ENCODE measurements around the gene TTC24.
"Not testable (repeated sequence)": the region's sequence is repeated elsewhere in the genome, so short reads cannot be mapped to it uniquely, and the experiment has no call there.

TTC24 gene

GRCh38 chr1:156589546-156589945, 10.0 kb downstream of the TTC24 start:
- no peak for DNase-seq

- DNase-seq = no peak
Measured at GRCh38 chr1:156590326-156591180, 11.0 kb downstream of the TTC24 start.

- DNase-seq = no peak
Measured at GRCh38 chr1:156591181-156591431, 11.6 kb downstream of the TTC24 start.

DNA sequence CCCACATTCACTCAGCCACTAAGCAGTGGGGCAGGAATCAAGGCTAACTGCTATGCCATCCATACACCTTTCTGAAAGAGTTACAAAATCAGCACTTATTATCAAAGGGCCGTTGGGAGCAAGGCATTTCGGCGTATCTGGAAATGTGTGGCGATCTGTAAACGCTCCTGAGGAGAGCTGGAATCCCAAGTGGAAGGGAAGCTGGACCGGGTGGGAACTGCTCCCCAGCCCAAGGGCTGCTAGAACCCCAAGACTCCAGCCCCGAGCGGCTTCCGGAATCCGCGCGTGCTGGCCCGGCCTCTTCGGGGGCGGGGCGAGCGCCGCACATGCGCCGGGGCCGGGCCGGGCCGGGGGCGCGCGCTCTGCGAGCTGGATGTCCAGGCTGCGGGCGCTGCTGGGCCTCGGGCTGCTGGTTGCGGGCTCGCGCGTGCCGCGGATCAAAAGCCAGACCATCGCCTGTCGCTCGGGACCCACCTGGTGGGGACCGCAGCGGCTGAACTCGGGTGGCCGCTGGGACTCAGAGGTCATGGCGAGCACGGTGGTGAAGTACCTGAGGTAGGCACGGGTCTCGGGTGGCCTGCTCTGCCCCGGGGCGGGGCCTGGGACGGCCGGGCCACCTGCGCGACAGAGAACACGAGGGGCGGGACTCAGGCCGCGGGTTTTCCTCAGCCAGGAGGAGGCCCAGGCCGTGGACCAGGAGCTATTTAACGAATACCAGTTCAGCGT, 12.1 kb downstream of the TTC24 start, which contains the start of gene NAXE:
Gene NAXE, plus strand, starts transcription at position 345 of the 726 bp plus-strand sequence. Its CDS starts 29 bp downstream, at position 374.
- DNase-seq = peak; percentile 66

GRCh38 chr1:156592158-156592909, 12.8 kb downstream of the TTC24 start:
- DNase-seq = no peak

- no peak for DNase-seq
Measured at GRCh38 chr1:156592910-156593660, 13.6 kb downstream of the TTC24 start.

GRCh38 chr1:156593661-156593989, 14.1 kb downstream of the TTC24 start:
- DNase-seq = no peak

DNA sequence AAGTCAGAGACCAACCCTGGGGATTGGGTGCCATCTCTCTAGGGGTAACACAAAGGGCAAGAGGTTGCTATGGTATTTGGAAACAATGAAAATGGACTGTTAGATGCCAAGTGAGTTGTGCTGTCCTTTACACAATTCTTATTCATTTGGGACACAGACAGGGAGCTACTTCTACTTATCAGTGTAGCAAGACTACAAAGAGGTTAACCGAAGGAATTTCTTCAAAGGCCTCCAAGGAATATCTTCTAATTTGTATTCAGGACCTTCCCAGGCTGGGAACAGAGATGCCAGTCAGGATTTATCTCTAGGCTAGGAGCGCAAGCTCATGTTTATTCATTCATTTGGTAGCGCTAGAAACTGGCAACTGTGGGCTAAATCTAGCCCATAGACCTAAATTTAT, 14.7 kb downstream of the TTC24 start:
- DNase-seq = no peak

GRCh38 chr1:156595016-156595415, 15.5 kb downstream of the TTC24 start:
- no peak for DNase-seq

- no peak for DNase-seq
Measured at GRCh38 chr1:156596426-156596825, 16.9 kb downstream of the TTC24 start.

DNA sequence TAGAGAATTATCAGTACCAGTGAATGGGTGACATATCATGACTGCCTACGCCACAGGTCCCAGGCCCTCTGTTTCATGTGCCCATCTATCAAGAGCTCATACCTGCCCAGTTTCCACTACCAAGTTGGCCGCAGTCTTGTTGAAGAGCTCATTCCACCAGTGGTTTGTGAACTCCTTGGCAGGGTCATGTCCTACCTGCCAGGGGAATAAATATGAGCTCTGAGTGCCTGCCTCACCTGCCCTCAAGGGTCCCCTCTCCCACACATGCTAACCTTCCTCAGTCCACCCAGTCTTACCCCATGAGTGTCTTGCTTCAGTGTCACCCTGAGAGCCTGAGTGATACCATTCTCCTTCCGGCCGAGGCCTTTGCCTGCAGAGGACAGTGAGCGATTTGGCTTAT, 18.6 kb downstream of the TTC24 start:
- DNase-seq = no peak

DNA sequence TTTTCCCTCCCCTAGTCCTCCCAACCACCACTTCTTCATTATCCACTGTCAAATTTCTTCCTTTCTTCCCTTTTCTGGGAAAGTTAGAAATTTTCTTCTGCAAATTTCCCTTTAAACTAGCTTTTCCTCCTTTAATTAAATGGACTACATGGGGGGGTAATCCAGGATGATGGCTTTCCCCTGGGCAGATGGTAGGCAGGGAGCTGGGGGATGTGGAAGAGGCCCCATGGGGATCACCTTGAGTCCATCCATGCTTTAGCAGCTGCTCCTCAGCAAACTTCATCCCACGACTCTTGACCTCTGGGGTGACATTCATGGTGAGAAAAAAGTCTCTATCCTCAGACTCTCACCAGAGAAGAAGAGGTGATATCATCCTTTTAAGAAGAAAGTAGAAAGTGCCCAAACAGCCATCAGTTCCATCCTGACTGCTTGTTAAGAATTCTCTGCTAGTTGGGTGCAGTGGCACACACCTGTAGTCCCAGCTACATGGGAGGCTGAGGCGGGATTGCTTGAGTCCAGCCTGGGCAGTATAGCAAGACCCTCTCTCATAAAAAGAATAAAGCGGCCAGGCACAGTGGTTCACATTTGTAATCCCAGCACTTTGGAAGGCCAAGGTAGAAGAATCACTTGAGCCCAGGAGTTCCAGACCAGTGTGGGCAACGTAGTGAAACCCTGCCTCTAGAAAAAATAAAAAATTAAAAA, 19.4 kb downstream of the TTC24 start:
- no peak for DNase-seq

DNA sequence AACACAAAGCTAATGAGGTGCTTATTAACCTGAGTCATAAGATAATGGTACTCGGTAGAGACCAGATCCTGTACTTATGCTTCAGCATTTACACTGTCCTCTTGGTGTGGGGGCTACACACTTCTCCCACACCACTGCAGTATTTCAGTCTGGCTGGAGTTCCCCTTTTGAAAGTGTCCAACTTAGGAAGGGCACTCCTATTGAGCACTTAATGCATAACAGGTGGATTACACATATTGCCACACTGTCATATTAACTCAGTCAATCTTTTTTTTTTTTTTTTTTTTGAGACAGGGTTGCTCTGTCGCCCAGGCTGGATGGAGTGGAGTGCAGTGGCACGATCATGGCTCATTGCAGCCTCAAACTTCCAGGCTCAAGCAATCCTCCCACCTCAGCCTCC, 20.3 kb downstream of the TTC24 start:
- DNase-seq = no peak

DNA sequence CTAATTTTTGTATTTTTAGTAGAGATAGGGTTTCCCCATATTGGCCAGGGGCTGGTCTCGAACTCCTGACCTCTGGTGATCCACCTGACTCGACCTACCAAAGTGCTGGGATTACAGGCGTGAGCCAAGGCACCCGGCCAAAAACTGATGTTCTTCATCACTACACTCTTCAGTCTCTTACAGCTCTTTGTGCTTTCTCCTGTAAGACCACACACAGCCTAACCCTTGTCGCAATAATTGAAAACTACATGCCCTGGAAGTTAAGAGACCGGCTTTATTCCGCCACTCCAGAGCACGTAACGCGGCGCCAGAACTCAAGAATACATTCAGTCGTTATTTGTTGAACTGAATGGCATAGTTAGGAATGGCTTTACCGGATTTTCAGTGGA, 21.2 kb downstream of the TTC24 start:
- DNase-seq = no peak

DNA sequence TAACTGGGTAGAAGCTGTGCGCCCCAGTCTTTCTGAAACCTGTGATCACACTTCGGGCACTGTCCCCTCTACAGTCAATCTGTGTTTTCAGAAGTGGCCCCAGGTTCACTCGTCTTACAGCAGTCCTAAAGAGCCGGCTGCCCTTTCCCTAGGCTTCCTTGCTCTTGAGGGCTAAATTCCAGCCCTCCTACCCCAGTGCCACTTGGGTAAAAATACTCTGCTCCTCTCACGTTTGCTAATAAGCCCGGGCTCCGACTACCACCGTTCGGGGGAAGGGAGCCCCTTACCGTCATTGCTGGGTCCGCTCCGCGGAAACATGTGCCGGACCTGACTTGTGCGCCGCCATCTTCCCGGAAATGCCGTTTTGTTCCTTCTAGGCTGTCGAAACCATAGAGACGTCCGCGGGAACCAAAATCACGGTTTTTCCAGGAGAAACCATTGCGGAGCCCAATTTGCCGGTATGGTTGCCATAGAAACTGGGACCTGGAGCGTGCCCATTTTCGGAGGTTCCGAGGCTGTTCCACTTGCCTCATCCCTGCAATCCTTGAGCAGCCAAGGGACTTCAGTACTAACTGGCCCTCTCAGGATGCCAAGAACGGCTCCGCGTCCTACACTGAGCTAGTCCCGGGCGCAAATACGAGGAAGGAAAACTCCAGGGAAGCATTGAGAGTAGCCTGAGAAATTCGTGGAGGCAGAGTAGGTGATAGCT, 21.8 kb downstream of the TTC24 start, which contains the start of gene GPATCH4:
Gene GPATCH4, minus strand, starts transcription at position 358 of the 709 bp plus-strand sequence.
- DNase-seq = peak; percentile 70

DNA sequence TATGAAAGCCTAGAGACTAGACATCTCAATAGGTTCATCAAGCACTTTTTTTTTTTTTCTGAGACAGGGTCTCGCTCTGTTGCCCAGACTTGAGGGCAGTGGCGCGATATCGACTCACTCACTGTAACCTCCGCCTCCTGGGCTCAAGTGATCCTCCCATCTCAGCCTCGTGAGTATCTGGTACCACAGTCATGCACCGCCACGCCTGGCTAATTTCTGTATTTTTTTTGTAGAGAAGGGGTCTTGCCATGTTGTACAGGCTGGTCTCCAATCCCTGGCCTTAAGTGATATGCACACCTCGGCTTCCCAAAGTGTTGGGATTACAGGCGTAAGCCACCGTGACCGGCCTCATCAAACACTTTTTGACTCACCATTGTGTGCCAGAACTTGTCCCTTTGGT, 22.4 kb downstream of the TTC24 start:
- no peak for DNase-seq

DNA sequence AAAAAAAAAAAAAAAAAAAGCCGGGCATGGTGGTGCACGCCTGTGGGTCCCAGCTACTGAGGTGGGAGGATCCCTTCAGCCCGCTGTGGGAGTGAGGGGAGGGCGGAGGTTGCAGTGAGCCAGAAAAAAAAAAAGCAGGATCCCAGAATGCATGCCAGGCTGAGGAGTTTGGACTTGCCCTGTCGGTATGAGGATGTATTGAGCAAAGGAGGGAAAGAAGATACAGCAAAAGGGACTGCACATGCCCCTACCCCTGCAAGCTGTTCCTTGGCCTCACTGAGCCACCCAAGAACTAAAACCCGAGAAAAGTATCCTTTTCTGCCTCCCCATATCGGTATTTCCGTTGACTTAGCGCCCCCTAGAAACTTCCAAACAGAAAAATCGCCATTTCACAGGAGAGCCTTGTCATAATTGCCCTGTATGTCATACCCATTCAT, 23.1 kb downstream of the TTC24 start:
- no peak for DNase-seq

DNA sequence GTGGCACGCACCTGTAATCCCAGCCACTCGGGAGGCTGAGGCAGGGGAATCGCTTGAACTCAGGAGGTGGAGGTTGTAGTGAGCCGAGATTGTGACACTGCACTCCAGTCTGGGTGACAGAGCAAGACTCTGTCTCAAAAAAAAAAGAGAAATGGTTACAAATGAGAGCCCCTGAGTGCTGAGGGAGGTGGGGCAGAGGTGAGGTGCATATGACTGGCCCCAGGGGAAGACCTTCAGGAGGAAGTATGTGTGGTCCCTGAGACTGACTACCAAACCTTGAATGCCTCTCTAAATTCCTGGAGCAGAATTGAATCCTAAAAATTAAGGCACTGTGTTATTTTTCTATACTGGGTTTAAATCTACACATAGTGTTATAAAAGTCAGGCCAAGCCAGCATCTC, 27.8 kb downstream of the TTC24 start:
- not testable (repeated sequence) for DNase-seq

GRCh38 chr1:156608036-156608674, 28.6 kb downstream of the TTC24 start:
- peak; percentile 34 for DNase-seq

DNA sequence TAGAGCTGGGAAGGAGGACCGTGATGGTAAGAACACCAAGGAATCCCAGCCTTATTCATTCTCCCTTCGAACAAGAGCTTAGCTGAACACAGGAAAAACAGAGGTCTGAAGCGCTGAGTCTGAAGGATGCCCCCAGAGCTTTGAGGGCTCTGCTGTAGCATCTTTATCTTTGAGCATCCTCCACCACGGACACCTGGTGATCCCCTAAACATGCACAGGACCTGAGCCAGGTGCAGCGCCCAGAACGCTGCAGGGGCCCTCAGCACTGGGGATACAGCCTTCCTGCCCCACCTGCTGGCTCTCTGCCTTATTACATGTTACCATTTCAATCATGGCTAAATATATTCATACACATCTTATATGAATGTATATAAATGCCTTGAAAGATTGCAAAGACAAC, 29.5 kb downstream of the TTC24 start:
- peak; percentile 33 for DNase-seq

- DNase-seq = not testable (repeated sequence)
Measured at GRCh38 chr1:156610072-156610471, 30.5 kb downstream of the TTC24 start.
